A549 (cell line): ENCODE results near the gene ACD.

ENCODE experiments used
- CTCF ChIP-seq: fragments of >200 bp; sonication (Bioruptor Twin); formaldehyde crosslinking; IDR thresholded peaks from 3 replicates; pipeline ENCODE4 v1.5.1; 2016
- ELK1 ChIP-seq: fragments of 150-350 bp; IDR thresholded peaks from 2 replicates; pipeline ENCODE4 v1.6.1; 2014; ENCODE audit warnings: low read depth, mild to moderate bottlenecking, low read length
- EP300 ChIP-seq, 2 experiments: fragments of >200 bp; sonication (Bioruptor Twin); formaldehyde crosslinking; IDR thresholded peaks; 2 replicates in 1 of 2; 3 replicates in 1 of 2; pipeline ENCODE4 v1.6.1; 2016 to 2017
- MAX ChIP-seq: IDR thresholded peaks from 2 replicates; pipeline ENCODE4 v1.6.1; 2012
- MYC ChIP-seq: IDR thresholded peaks from 2 replicates; pipeline ENCODE4 v1.6.1; 2012; ENCODE audit warnings: mild to moderate bottlenecking, inconsistent platforms, low read length, improper control_type of control experiment, borderline replicate concordance
- NFE2L2 ChIP-seq: fragments of 150-350 bp; conservative IDR thresholded peaks from 2 replicates; pipeline ENCODE4 v1.6.1; 2014; ENCODE audit warnings: low read length
- POLR2A ChIP-seq: IDR thresholded peaks from 2 replicates; pipeline ENCODE4 v1.6.1; 2012; ENCODE audit warnings: mild to moderate bottlenecking, low read length
- RAD21 ChIP-seq, 2 experiments: fragments of >200 bp in 1 of 2; sonication (Bioruptor Twin) in 1 of 2; formaldehyde crosslinking in 1 of 2; IDR thresholded peaks in 1 of 2; conservative IDR thresholded peaks in 1 of 2; 2 replicates in 1 of 2; 3 replicates in 1 of 2; pipeline ENCODE4 v1.6.1; 2012 to 2018; ENCODE audit warnings: inconsistent platforms in 1 of 2
- USF2 ChIP-seq: fragments of 450-650 bp; IDR thresholded peaks from 2 replicates; pipeline ENCODE4 v1.6.1; 2014; ENCODE audit warnings: antibody characterized with exemption

GRCh38 chr16:67653128-67653788, 6.8 kb downstream of the ACD start:
- TF ChIP-seq MYC (no peak), CTCF (no peak), NFE2L2 (no peak), RAD21 (conservative IDR thresholded peaks at IDR 0.05 in 1 of 2, IDR thresholded peaks at IDR 0.05 in 1 of 2) (no peak), MAX (no peak), EP300 (IDR thresholded peaks at IDR 0.05) (no peak), POLR2A (no peak), ELK1 (no peak), USF2 (no peak)
